Transverse colon (tissue), 4 donors: ENCODE data around the gene CNNM3. TPM values are rescaled to one million over a fixed set of nuclear protein-coding genes. Genes with fewer than 3 reads are reported as not detected.

Experiments used
- DNase-seq: peaks from one replicate; pipeline ENCODE4 v3.0.0-alpha.2; 2019
- H3K27ac ChIP-seq, 4 donors: fragments of 200-600 bp; sonication (generic); 2 replicates each; pipeline ENCODE4 v1.5.1; 2016 to 2018; ENCODE audit warnings: inconsistent platforms in 4 of 4
- H3K27me3 ChIP-seq: fragments of 200-600 bp; sonication (generic); 2 replicates; pipeline ENCODE4 v1.5.1; 2017; ENCODE audit warnings: inconsistent platforms
- H3K36me3 ChIP-seq, 4 donors: fragments of 200-600 bp; sonication (generic); 2 replicates each; pipeline ENCODE4 v1.5.1; 2017 to 2019; ENCODE audit warnings: inconsistent platforms in 4 of 4
- H3K4me1 ChIP-seq, 4 donors: fragments of 200-600 bp; sonication (generic); 2 replicates each; pipeline ENCODE4 v1.5.1; 2017 to 2020; ENCODE audit warnings: inconsistent platforms in 4 of 4
- H3K4me3 ChIP-seq, 4 donors: fragments of 200-600 bp; sonication (generic); 1 replicate in 1 of 4; 2 replicates in 3 of 4; pipeline versions ENCODE4 v1.5.1 to v1.6.1; 2017 to 2019; ENCODE audit warnings: inconsistent platforms in 4 of 4
- H3K9me3 ChIP-seq, 2 donors: fragments of 200-600 bp; sonication (generic); 2 replicates each; pipeline ENCODE4 v1.5.1; 2017 to 2019; ENCODE audit warnings: inconsistent platforms in 2 of 2
- EP300 ChIP-seq: sonication (generic); formaldehyde crosslinking; IDR thresholded peaks from one replicate; pipeline ENCODE4 v1.6.1; 2017; ENCODE audit warnings: antibody characterized with exemption, low read depth
- POLR2A ChIP-seq: fragments of 450-650 bp; IDR thresholded peaks from one replicate; pipeline ENCODE4 v1.6.1; 2016; ENCODE audit warnings: antibody characterized with exemption, mild to moderate bottlenecking, moderate library complexity
- POLR2AphosphoS5 ChIP-seq, 3 donors: sonication (generic); formaldehyde crosslinking; IDR thresholded peaks; one replicate each; pipeline ENCODE4 v1.6.1; 2016; ENCODE audit warnings: antibody characterized with exemption in 3 of 3
- WGBS, 2 donors: methylation state at CpG; one replicate each; pipeline ENCODE4 v1.1.5; 2018; ENCODE audit warnings: low coverage in 1 of 2; 5-methylcytosine and 5-hydroxymethylcytosine counted together
- in situ Hi-C, 4 donors: fragments of 200-750 bp; cut with MboI; loops; one replicate each; pipeline versions ENCODE4 v1.15.0 to v1.15.1; 2017; ENCODE audit warnings: low sequenced_read_pairs in 3 of 4, low pct_ligation_motif_present in 1 of 4, low pct_unique_long_range_greater_than_20kb in 1 of 4
- intact Hi-C: fragments of 100-400 bp; cut with DNase I; formaldehyde crosslinking; loops from one replicate; pipeline ENCODE4 v1.15.1; 2023; ENCODE audit warnings: low total_unique reads
- total RNA-seq, 4 donors: library from RNA; depleted of rRNA; stranded (reverse); fragments of >200 nt; gene quantifications; one replicate each; pipeline ENCODE4 v1.1.0, GENCODE V29; 2016
- TF ChIP-seq, protein P1 (sequence below), 5 experiments: fragments of 200-600 bp in 3 of 5; fragments of 450-650 bp in 2 of 5; sonication (generic) in 3 of 5; IDR thresholded peaks; 1 replicate in 2 of 5; 2 replicates in 3 of 5; pipeline ENCODE4 v1.5.1; 2016 to 2017; ENCODE audit warnings: antibody characterized with exemption in 5 of 5, inconsistent platforms in 3 of 5, mild to moderate bottlenecking in 2 of 5, moderate library complexity in 1 of 5

CNNM3 gene
- total RNA-seq, 4 donors from 2014 or later: 14.2 to 54.3 (median 22.3) TPM

DNA sequence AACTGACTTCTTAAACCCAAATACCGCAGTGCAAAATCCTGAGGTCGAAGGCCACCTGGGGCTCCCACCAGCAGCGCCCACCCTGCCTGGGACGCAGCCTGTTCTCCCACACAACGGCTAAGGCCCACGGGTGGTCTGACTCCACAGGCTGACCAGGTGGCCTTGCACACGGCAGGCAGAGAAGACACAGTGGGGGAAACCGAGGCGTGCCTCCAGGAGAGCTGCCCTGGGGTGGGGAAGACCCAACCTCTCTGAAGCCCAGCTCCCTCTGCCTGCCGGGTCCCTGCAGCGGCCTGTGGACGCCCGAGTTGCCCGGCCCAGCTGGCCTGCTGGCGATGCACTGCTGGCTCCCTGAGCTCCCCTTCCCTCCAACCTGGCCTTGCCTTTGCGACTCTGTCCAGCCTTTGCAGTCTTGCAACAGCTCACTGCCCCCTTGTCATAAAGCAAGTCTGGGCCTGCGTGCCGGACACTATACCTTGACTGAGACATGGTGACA, 63.5 kb downstream of the CNNM3 start:
- H3K36me3 ChIP-seq: no peaks in the 10 kb centered on the region
- H3K4me1 ChIP-seq: no peaks in the 10 kb centered on the region
- no peak overlapping the region for H3K27ac ChIP-seq
- TF ChIP-seq EP300 (no peak), POLR2AphosphoS5 (IDR thresholded peaks at IDR 0.05) (no peak), POLR2A (no peak)
- TF ChIP-seq, protein P1, sequence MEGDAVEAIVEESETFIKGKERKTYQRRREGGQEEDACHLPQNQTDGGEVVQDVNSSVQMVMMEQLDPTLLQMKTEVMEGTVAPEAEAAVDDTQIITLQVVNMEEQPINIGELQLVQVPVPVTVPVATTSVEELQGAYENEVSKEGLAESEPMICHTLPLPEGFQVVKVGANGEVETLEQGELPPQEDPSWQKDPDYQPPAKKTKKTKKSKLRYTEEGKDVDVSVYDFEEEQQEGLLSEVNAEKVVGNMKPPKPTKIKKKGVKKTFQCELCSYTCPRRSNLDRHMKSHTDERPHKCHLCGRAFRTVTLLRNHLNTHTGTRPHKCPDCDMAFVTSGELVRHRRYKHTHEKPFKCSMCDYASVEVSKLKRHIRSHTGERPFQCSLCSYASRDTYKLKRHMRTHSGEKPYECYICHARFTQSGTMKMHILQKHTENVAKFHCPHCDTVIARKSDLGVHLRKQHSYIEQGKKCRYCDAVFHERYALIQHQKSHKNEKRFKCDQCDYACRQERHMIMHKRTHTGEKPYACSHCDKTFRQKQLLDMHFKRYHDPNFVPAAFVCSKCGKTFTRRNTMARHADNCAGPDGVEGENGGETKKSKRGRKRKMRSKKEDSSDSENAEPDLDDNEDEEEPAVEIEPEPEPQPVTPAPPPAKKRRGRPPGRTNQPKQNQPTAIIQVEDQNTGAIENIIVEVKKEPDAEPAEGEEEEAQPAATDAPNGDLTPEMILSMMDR (IDR thresholded peaks at IDR 0.05): no peak
- no peak for DNase-seq
- no peak overlapping the region for H3K4me3 ChIP-seq
- 95% methylated on average over 16 of the region's 18 CpGs; no CpG with 5 or more reads in 1 of the 2 donors for WGBS, 2 donors
- no peaks in the 10 kb centered on the region for H3K9me3 ChIP-seq
- in situ Hi-C loops (no loop called here), intact Hi-C loops (no loop called here)
- no peaks in the 10 kb centered on the region for H3K27me3 ChIP-seq

DNA sequence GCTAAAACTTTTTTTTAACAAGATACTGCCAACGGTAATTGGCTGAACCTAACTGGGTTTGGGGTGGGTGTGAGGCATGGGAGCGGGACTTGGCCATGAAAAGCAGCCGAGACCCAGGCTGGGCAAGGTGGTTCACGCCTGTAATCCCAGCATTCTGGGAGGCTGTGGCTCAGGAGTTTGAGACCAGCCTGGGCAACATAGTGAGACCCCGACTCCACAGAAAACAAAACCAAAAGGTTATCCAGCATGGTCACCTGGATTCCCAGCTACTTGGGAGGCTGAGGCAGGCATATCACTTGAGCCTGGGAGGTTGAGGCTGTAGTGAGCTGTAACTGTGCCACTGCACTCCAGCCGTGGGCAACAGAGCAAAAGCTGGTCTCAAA, 64.8 kb downstream of the CNNM3 start:
- Histone ChIP-seq H3K36me3 (no peaks in the 10 kb centered on the region), H3K9me3 (no peaks in the 10 kb centered on the region), H3K4me1 (no peaks in the 10 kb centered on the region), H3K4me3 (no peak overlapping the region), H3K27me3 (no peaks in the 10 kb centered on the region), H3K27ac (no peak overlapping the region)
- TF ChIP-seq POLR2A (no peak), EP300 (no peak), POLR2AphosphoS5 (IDR thresholded peaks at IDR 0.05) (no peak)
- TF ChIP-seq, protein P1 (IDR thresholded peaks at IDR 0.05): no peak
- no peak for DNase-seq
- WGBS, 2 donors: 76% methylated on average over 6 of the region's 6 CpGs; no CpG with 5 or more reads in 1 of the 2 donors
- intact Hi-C loops: no loop called here
- in situ Hi-C loops: no loop called here

DNA sequence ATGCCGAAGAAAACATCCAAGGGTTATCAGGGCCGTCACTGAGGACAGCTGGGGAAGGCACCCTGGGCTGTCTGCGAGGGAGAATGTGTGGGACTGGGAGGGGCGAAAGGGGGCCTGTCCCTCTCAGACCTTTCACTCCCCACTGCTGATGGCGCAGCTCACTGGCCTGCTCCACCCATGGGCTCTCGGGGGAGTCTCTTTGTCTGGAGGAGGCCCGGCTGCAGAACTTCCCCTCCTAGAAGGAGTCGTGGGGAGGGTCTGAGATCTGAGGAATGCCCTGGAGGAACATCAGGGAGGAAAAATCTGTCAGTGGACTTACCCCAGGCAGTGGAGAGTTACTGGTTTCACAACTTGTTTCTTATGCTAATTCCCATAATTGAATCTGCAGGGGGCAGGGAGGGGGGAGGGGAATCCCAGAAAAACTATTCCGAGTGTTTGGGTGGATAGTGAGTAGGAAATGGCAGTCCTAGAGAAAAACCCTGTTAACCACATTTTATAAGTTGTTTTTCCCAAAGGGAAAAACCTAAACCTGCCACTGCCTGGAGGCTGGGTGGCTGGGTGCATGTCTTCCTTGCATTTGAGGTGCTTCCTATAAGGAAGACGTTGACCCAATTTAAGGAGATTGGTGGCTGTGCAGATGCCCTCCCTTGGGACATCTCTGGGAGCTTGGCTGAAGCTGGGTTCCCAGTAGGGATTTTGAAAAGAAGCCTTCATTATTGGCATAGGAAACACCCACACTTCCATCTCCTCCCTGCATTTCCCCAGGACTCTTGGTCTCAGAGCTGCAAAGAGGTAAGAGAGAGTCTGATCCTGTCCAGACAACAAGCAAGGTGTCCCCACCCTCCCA, 65.5 kb downstream of the CNNM3 start:
- Histone ChIP-seq H3K27me3 (no peaks in the 10 kb centered on the region), H3K27ac (no peak overlapping the region), H3K4me1 (peaks cover 0 to 6% (median 3%) of the 10 kb centered on the region in 4 donors), H3K36me3 (no peaks in the 10 kb centered on the region), H3K9me3 (no peaks in the 10 kb centered on the region), H3K4me3 (no peak overlapping the region)
- intact Hi-C loops: no loop called here
- TF ChIP-seq, protein P1 (IDR thresholded peaks at IDR 0.05): no peak
- TF ChIP-seq POLR2AphosphoS5 (IDR thresholded peaks at IDR 0.05): no peak
- TF ChIP-seq EP300: no peak
- no peak for TF ChIP-seq POLR2A
- in situ Hi-C loops: no loop called here
- 17 to 74% methylated on average over 1 to 10 of the region's 10 CpGs for WGBS, 2 donors
- no peak for DNase-seq

DNA sequence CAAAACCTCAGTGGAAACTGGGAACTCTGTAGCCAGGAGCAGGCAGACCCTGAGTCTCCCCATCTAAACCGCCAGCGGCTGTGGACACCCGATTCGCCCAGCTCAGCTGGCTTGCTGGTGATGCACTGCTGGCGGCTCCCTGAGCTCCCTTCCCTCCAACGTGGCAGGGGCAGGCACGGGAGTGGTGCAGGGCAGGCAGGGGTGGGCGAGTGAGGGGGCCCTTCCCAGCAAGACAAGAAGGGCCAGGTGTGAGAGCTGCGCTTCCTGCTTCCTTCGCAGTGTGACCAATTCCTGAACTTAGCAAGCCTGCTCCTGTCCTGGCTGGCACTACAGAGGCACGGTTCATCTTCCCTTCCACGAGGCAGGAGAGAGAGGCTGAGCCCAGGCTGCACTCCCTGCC, 66.2 kb downstream of the CNNM3 start:
- Histone ChIP-seq H3K9me3 (no peaks in the 10 kb centered on the region), H3K27me3 (no peaks in the 10 kb centered on the region), H3K36me3 (no peaks in the 10 kb centered on the region), H3K4me3 (no peak overlapping the region), H3K4me1 (peaks cover 0 to 13% (median 6%) of the 10 kb centered on the region in 4 donors), H3K27ac (no peak overlapping the region)
- no peak for DNase-seq
- in situ Hi-C loops: no loop called here
- 75% methylated on average over 12 of the region's 12 CpGs; no CpG with 5 or more reads in 1 of the 2 donors for WGBS, 2 donors
- TF ChIP-seq EP300 (no peak), POLR2AphosphoS5 (IDR thresholded peaks at IDR 0.05) (no peak), POLR2A (no peak)
- TF ChIP-seq, protein P1 (IDR thresholded peaks at IDR 0.05): no peak
- intact Hi-C loops: no loop called here
